Keratinocyte (primary cell): Measurements from ENCODE around the gene OR56A5. TPM values are rescaled to one million over a fixed set of nuclear protein-coding genes. Genes with fewer than 3 reads are reported as not detected.

ENCODE experiments used
- DNase-seq: peaks from one replicate; pipeline ENCODE4 v3.0.0-alpha.2; 2011; ENCODE audit warnings: low read depth, missing footprints, low spot score
- FAIRE-seq: peaks from 2 replicates; lab custom pipeline; 2011; peaks lifted over from hg19 to GRCh38; lab: Jason Lieb, UNC
- H2AFZ ChIP-seq: 2 replicates; pipeline ENCODE4 v1.6.0; 2012; ENCODE audit warnings: low read length, control low read depth, inconsistent platforms; ENCODE audit not compliant: control insufficient read depth
- H3K27ac ChIP-seq: 2 replicates; pipeline ENCODE4 v1.5.1; 2011; ENCODE audit warnings: low read length; ENCODE audit not compliant: control insufficient read depth, insufficient read depth
- H3K27me3 ChIP-seq: 3 replicates; pipeline ENCODE4 v1.6.0; 2011; ENCODE audit warnings: low read length; ENCODE audit not compliant: control insufficient read depth, insufficient read depth; ENCODE audit errors: extremely low read depth
- H3K36me3 ChIP-seq, 2 experiments: 2 replicates in 1 of 2; 3 replicates in 1 of 2; pipeline ENCODE4 v1.5.1; 2011; ENCODE audit warnings: low read length in 2 of 2, mild to moderate bottlenecking in 1 of 2; ENCODE audit not compliant: control insufficient read depth in 2 of 2, insufficient read depth in 2 of 2; ENCODE audit errors: extremely low read depth in 1 of 2
- H3K4me1 ChIP-seq: 3 replicates; pipeline ENCODE4 v1.5.1; 2011; ENCODE audit warnings: low read length; ENCODE audit not compliant: control insufficient read depth, insufficient read depth; ENCODE audit errors: extremely low read depth
- H3K4me2 ChIP-seq: 3 replicates; pipeline ENCODE4 v1.6.0; 2011; ENCODE audit warnings: low read depth, low read length; ENCODE audit not compliant: control insufficient read depth, insufficient read depth; ENCODE audit errors: extremely low read depth
- H3K4me3 ChIP-seq, 3 experiments: fragments of 200-600 bp in 1 of 3; sonication (generic) in 1 of 3; 2 replicates in 2 of 3; 3 replicates in 1 of 3; pipeline ENCODE4 v1.5.1; 2011 to 2016; ENCODE audit warnings: low read length in 3 of 3, mild to moderate bottlenecking in 3 of 3, control low read depth in 2 of 3, inconsistent platforms in 1 of 3, low read depth in 1 of 3, mixed read lengths in 1 of 3, mixed run types in 1 of 3, moderate library complexity in 1 of 3; ENCODE audit not compliant: control insufficient read depth in 2 of 3, insufficient read depth in 2 of 3; ENCODE audit errors: extremely low read depth in 1 of 3
- H3K79me2 ChIP-seq: 2 replicates; pipeline ENCODE4 v1.6.0; 2012; ENCODE audit warnings: low read length; ENCODE audit not compliant: control insufficient read depth, insufficient read depth
- H3K9ac ChIP-seq: 3 replicates; pipeline ENCODE4 v1.6.0; 2011; ENCODE audit warnings: low read length; ENCODE audit not compliant: control insufficient read depth, insufficient read depth; ENCODE audit errors: extremely low read depth
- H3K9me1 ChIP-seq: 3 replicates; pipeline ENCODE4 v1.6.0; 2011; ENCODE audit warnings: low read length; ENCODE audit not compliant: control insufficient read depth, insufficient read depth; ENCODE audit errors: extremely low read depth
- H3K9me3 ChIP-seq: 2 replicates; pipeline ENCODE4 v1.5.1; 2012; ENCODE audit warnings: low read depth, low read length; ENCODE audit not compliant: control insufficient read depth
- H4K20me1 ChIP-seq: 3 replicates; pipeline ENCODE4 v1.6.0; 2011; ENCODE audit warnings: low read length; ENCODE audit not compliant: control insufficient read depth, insufficient read depth; ENCODE audit errors: extremely low read depth
- CTCF ChIP-seq, 3 experiments: IDR thresholded peaks in 1 of 3; conservative IDR thresholded peaks in 1 of 3; optimal IDR thresholded peaks in 1 of 3; 2 replicates in 2 of 3; 3 replicates in 1 of 3; pipeline versions ENCODE3 to v1.5.1; 2011; ENCODE audit warnings: low read length in 3 of 3, mild to moderate bottlenecking in 3 of 3, moderate library complexity in 2 of 3, control low read depth in 1 of 3, inconsistent platforms in 1 of 3; ENCODE audit not compliant: insufficient read depth in 2 of 3; ENCODE audit errors: extremely low read depth in 1 of 3
- EZH2 ChIP-seq: IDR thresholded peaks from one replicate; pipeline ENCODE4 v1.6.1; 2012; ENCODE audit warnings: inconsistent platforms, mild to moderate bottlenecking, low read length, moderate library complexity
- dilution Hi-C: fragments of 300-500 bp; cut with MboI; formaldehyde crosslinking; loops from one replicate; pipeline ENCODE4 v1.7.0; 2020; ENCODE audit warnings: low sequenced_read_pairs; ENCODE audit not compliant: extremely low pct_ligation_motif_present
- polyA minus RNA-seq, 3 experiments: library from RNA; depleted of rRNA, polyadenylated mRNA; stranded (reverse); fragments of >200 nt; gene quantifications; 1 replicate in 1 of 3; 2 replicates in 1 of 3; 3 replicates in 1 of 3; pipeline ENCODE4 v1.2.3, GENCODE V29; 2011
- polyA plus RNA-seq, 5 experiments: library from polyadenylated mRNA; depleted of rRNA in 3 of 5; stranded (reverse) in 3 of 5; stranded (forward) in 1 of 5; unstranded in 1 of 5; fragments of >200 nt; gene quantifications; 1 replicate in 1 of 5; 2 replicates in 3 of 5; 3 replicates in 1 of 5; pipeline versions ENCODE4 v1.2.1 to v1.2.3, GENCODE V29; 2011 to 2012; ENCODE audit warnings: missing spikeins in 2 of 5, low read depth in 1 of 5, low replicate concordance in 1 of 5

Gene OR56A5, protein sequence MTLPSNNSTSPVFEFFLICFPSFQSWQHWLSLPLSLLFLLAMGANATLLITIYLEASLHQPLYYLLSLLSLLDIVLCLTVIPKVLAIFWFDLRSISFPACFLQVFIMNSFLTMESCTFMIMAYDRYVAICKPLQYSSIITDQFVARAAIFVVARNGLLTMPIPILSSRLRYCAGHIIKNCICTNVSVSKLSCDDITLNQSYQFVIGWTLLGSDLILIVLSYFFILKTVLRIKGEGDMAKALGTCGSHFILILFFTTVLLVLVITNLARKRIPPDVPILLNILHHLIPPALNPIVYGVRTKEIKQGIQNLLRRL
- polyA plus RNA-seq (not detected in 3 replicates), polyA minus RNA-seq (0.67 TPM in 1 of 3 replicates, not detected in the others)
- not detected for polyA plus RNA-seq (2011; ENCODE audit: low read depth)
- not detected in 2 replicates for polyA plus RNA-seq (2011; cell fraction: cytosol; rRNA removed)
- not detected in 2 replicates for polyA plus RNA-seq (2011; cell fraction: nucleus; rRNA removed)
- polyA plus RNA-seq (2012; ENCODE audit: low replicate concordance), result not detected in 2 replicates
- not detected for polyA minus RNA-seq (2011; cell fraction: cytosol; rRNA and poly(A)+ RNA removed)
- not detected in 2 replicates for polyA minus RNA-seq (2011; cell fraction: nucleus; rRNA and poly(A)+ RNA removed)

- Histone ChIP-seq H2AFZ (no peak within 1 kb of the TSS), H3K9ac (no peak within 1 kb of the TSS), H3K36me3 (no peaks in the 10 kb centered on the region), H4K20me1 (no peaks in the 10 kb centered on the region), H3K4me2 (no peak within 1 kb of the TSS), H3K79me2 (no peaks in the 10 kb centered on the region), H3K4me3 (no peak within 1 kb of the TSS), H3K27me3 (no peaks in the 10 kb centered on the region), H3K9me1 (no peaks in the 10 kb centered on the region), H3K27ac (no peak within 1 kb of the TSS), H3K4me1 (no peaks in the 10 kb centered on the region), H3K9me3 (no peaks in the 10 kb centered on the region)
- TF ChIP-seq CTCF (optimal IDR thresholded peaks at IDR 0.05 in 1 of 3, IDR thresholded peaks at IDR 0.05 in 1 of 3, conservative IDR thresholded peaks at IDR 0.05 in 1 of 3; ENCODE audit: extremely low read depth in 1 of 3, insufficient read depth in 2 of 3, low read length in 3 of 3) (no peak), EZH2 (no peak)
- DNase-seq (no peak), FAIRE-seq (no peak)
- dilution Hi-C loops, result no loop called here
These were observed at the start of gene OR56A5 for GRCh38 chr11:5968394-5968793. Gene OR56A5 (minus strand): TSS chr11:5968494. CDS start chr11:5968494, 0 bp downstream.

- no peaks in the 10 kb centered on the region for H3K36me3 ChIP-seq
These were observed 44.7 kb upstream of the OR56A5 start for GRCh38 chr11:6013042-6013441.

More at GRCh38 chr11:6013042-6013441, 44.7 kb upstream of the OR56A5 start:
- H2AFZ ChIP-seq, result no peak overlapping the region
- H3K4me2 ChIP-seq, result no peak overlapping the region
- TF ChIP-seq EZH2 (no peak), CTCF (optimal IDR thresholded peaks at IDR 0.05 in 1 of 3, IDR thresholded peaks at IDR 0.05 in 1 of 3, conservative IDR thresholded peaks at IDR 0.05 in 1 of 3; ENCODE audit: extremely low read depth in 1 of 3, insufficient read depth in 2 of 3, low read length in 3 of 3) (no peak)
- dilution Hi-C loops, result no loop called here
- H3K9me1 ChIP-seq, result no peaks in the 10 kb centered on the region
- DNase-seq (no peak), FAIRE-seq (no peak)
- H3K9me3 ChIP-seq, result no peaks in the 10 kb centered on the region
- no peaks in the 10 kb centered on the region for H4K20me1 ChIP-seq
- H3K27me3 ChIP-seq, result no peaks in the 10 kb centered on the region
- no peaks in the 10 kb centered on the region for H3K79me2 ChIP-seq
- no peaks in the 10 kb centered on the region for H3K4me1 ChIP-seq
- no peak overlapping the region for H3K9ac ChIP-seq
- no peak overlapping the region for H3K4me3 ChIP-seq
- H3K27ac ChIP-seq, result no peak overlapping the region
